Measurements from ENCODE around the gene ANXA8L1. TPM values are rescaled to one million over a fixed set of nuclear protein-coding genes. Genes with fewer than 3 reads are reported as not detected.
"Not testable (repeated sequence)": the region's sequence is repeated elsewhere in the genome, so short reads cannot be mapped to it uniquely, and the experiment has no call there.

Gene ANXA8L1
- total and polyA plus RNA-seq, 2 of the 13 experiments (the other 11 are each of a cell fraction or from before 2014, with no cell fraction given): not detected

DNA sequence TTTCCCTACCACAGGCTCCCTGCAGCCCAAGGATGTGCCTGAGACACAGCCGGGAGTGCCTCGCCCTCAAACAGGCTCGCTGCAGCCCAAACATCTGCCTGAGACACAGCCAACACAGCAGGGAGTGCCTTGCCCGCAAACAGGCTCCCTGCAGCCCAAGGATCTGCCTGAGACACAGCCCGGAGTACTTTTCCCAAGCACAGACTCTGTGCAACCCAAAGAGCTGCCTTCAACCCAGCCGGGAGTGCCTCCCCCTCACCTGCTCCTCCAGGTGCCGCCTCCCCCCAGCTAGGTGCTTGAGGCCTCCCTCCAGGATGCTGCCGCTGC lies 45.9 kb upstream of the ANXA8L1 start (continued):
- no peak for TF ChIP-seq JDP2 (CRISPR knock-in tag; IDR thresholded peaks at IDR 0.05; ENCODE audit: borderline replicate concordance)
- no peak for TF ChIP-seq RFX3 (CRISPR knock-in tag; IDR thresholded peaks at IDR 0.05)

DNA sequence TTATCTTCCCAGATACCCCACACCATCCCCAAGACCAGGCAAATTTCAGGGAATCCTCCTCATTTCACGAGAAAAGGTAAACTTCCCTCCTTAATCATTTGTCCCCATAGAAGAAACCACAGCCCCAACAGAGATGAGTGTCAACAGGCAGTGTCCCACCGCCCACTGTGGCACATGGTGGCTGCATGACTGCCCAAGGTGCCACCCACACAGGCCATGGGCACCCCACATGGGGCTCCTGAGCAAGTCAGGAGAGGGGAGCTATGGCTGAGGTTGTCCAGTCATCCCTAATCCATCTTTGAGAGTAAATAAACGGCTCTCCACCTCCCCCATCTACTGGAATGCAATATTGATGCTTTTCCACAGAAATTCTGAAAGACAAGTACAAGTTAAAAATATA lies 44.7 kb upstream of the ANXA8L1 start:
- POLR2A ChIA-PET: no interaction called here
- no peak for ATAC-seq
- in situ Hi-C loops (cut with HindIII; ENCODE audit: extremely low pct_ligation_motif_present, low pct_unique_long_range_greater_than_20kb): no loop called here

DNA sequence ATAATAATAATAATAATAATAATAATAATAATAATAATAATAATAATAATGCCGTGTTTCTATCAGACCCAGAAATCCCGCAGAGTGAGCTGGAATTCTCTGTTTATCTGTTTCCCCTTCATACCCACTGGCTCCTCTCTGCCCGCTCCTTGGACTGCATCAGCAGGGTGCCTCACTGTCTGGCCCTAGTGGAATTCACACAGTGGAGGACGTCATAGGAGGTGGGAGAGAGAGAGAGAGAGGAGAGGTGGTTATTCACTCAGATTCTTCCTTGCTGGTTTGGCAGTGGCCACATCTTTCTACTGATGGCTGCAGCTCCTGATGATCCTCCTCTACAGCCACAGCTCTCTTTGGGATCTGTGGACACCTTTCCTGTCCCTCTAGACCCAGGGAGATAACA lies 10.1 kb upstream of the ANXA8L1 start:
- BruUV-seq (replicated peaks): not testable (repeated sequence)

More for the DNA sequence above, 44.7 kb upstream of the ANXA8L1 start:
- no peak overlapping the region for H3K27ac ChIP-seq (ENCODE audit: extremely low read length, insufficient read depth, low read length)
- no peak overlapping the region for H2AFZ ChIP-seq (ENCODE audit: low read length)
- H3K9ac ChIP-seq (ENCODE audit: insufficient read depth, low read depth, low read length): no peak overlapping the region
- 0% methylated on average over 3 of the region's 3 CpGs for WGBS (ENCODE audit: low lambda C conversion rate)
- no peaks in the 10 kb centered on the region for H3K9me3 ChIP-seq (ENCODE audit: low read length)
- intact Hi-C loops (cut with micrococcal nuclease; ENCODE audit: unreplicated experiment): no loop called here
- H3K4me1 ChIP-seq (ENCODE audit: insufficient read depth, low read length): no peaks in the 10 kb centered on the region
- H4K20me1 ChIP-seq (ENCODE audit: insufficient read depth, low read length): no peaks in the 10 kb centered on the region
- H3K27me3 ChIP-seq (ENCODE audit: control insufficient read depth in 1 of 2, insufficient read depth in 2 of 2, low read length in 2 of 2): peaks cover 0 to 12% of the 10 kb centered on the region in 2 experiments; a peak in 2 of 5 replicates
- TF ChIP-seq, protein P1, sequence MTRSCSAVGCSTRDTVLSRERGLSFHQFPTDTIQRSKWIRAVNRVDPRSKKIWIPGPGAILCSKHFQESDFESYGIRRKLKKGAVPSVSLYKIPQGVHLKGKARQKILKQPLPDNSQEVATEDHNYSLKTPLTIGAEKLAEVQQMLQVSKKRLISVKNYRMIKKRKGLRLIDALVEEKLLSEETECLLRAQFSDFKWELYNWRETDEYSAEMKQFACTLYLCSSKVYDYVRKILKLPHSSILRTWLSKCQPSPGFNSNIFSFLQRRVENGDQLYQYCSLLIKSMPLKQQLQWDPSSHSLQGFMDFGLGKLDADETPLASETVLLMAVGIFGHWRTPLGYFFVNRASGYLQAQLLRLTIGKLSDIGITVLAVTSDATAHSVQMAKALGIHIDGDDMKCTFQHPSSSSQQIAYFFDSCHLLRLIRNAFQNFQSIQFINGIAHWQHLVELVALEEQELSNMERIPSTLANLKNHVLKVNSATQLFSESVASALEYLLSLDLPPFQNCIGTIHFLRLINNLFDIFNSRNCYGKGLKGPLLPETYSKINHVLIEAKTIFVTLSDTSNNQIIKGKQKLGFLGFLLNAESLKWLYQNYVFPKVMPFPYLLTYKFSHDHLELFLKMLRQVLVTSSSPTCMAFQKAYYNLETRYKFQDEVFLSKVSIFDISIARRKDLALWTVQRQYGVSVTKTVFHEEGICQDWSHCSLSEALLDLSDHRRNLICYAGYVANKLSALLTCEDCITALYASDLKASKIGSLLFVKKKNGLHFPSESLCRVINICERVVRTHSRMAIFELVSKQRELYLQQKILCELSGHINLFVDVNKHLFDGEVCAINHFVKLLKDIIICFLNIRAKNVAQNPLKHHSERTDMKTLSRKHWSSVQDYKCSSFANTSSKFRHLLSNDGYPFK (CRISPR knock-in tag; IDR thresholded peaks at IDR 0.05; ENCODE audit: borderline replicate concordance): no peak
- no peak for TF ChIP-seq SIN3A (IDR thresholded peaks at IDR 0.05; ENCODE audit: borderline replicate concordance, low read depth, low read length)
- no peak for TF ChIP-seq PHF8 (CRISPR knock-in tag; IDR thresholded peaks at IDR 0.05)
- DNase-seq (ENCODE audit: low spot score) (no peak), FAIRE-seq (no peak)
- H3K79me2 ChIP-seq (ENCODE audit: insufficient read depth, low read length): no peaks in the 10 kb centered on the region
- no TSS peak for BruUV-seq (replicated peaks)
- H3K4me2 ChIP-seq (ENCODE audit: low read depth, low read length): no peak overlapping the region
- no peaks in the 10 kb centered on the region for H3K36me3 ChIP-seq (replicated peaks in 1 of 2; ENCODE audit: control insufficient read depth in 1 of 2, insufficient read depth in 2 of 2, low read length in 2 of 2)
- CTCF ChIA-PET (ENCODE audit: low intra/inter-chr PET ratio, low total read pairs): no interaction called here
- no peak overlapping the region for H3K4me3 ChIP-seq (replicated peaks in 1 of 3; ENCODE audit: insufficient read depth in 1 of 3, low read depth in 2 of 3, low read length in 3 of 3)

DNA sequence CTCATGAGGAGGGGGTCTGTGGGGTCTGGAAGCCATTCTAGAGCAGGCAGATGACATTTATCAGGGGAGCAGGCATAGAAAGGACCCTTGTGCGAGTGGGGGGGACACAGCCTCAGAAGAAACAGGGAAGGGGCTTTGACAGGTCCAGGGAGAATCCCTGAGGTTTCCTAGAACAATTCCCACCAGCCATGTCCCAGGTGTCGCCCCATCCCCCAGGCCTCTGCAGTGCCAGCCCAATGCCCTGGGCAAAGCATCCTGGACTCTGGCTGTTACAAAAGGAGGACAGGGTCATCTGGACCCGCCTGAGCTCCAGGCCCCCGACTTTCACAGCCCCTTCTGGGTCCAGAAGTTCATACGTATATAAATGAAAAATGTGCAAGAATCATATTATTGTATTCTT lies 8.4 kb upstream of the ANXA8L1 start:
- POLR2A ChIA-PET; H3K27me3 ChIP-seq (ENCODE audit: control insufficient read depth in 1 of 2, insufficient read depth in 2 of 2, low read length in 2 of 2): not testable (repeated sequence)
- 0% methylated on average over 1 of the region's 5 CpGs for WGBS (ENCODE audit: low lambda C conversion rate)

More for the DNA sequence above, 10.1 kb upstream of the ANXA8L1 start:
- H3K27me3 ChIP-seq (ENCODE audit: control insufficient read depth in 1 of 2, insufficient read depth in 2 of 2, low read length in 2 of 2); CTCF ChIA-PET (ENCODE audit: low intra/inter-chr PET ratio, low total read pairs); FAIRE-seq; H3K79me2 ChIP-seq (ENCODE audit: insufficient read depth, low read length); H3K4me3 ChIP-seq (replicated peaks in 1 of 3; ENCODE audit: insufficient read depth in 1 of 3, low read depth in 2 of 3, low read length in 3 of 3); H3K4me2 ChIP-seq (ENCODE audit: low read depth, low read length); DNase-seq (ENCODE audit: low spot score); H3K9ac ChIP-seq (ENCODE audit: insufficient read depth, low read depth, low read length); H4K20me1 ChIP-seq (ENCODE audit: insufficient read depth, low read length); H3K27ac ChIP-seq (ENCODE audit: extremely low read length, insufficient read depth, low read length); H3K9me3 ChIP-seq (ENCODE audit: low read length); H3K4me1 ChIP-seq (ENCODE audit: insufficient read depth, low read length); H3K36me3 ChIP-seq (replicated peaks in 1 of 2; ENCODE audit: control insufficient read depth in 1 of 2, insufficient read depth in 2 of 2, low read length in 2 of 2); in situ Hi-C loops (cut with HindIII; ENCODE audit: extremely low pct_ligation_motif_present, low pct_unique_long_range_greater_than_20kb); POLR2A ChIA-PET; ATAC-seq; intact Hi-C loops (cut with micrococcal nuclease; ENCODE audit: unreplicated experiment); H2AFZ ChIP-seq (ENCODE audit: low read length): not testable (repeated sequence)
- WGBS (ENCODE audit: low lambda C conversion rate): 24% methylated on average over 4 of the region's 4 CpGs

More for the DNA sequence above, 8.4 kb upstream of the ANXA8L1 start:
- H3K27ac ChIP-seq (ENCODE audit: extremely low read length, insufficient read depth, low read length); DNase-seq (ENCODE audit: low spot score); intact Hi-C loops (cut with micrococcal nuclease; ENCODE audit: unreplicated experiment); H2AFZ ChIP-seq (ENCODE audit: low read length); H4K20me1 ChIP-seq (ENCODE audit: insufficient read depth, low read length); BruUV-seq (replicated peaks); H3K9me3 ChIP-seq (ENCODE audit: low read length); CTCF ChIA-PET (ENCODE audit: low intra/inter-chr PET ratio, low total read pairs); H3K36me3 ChIP-seq (replicated peaks in 1 of 2; ENCODE audit: control insufficient read depth in 1 of 2, insufficient read depth in 2 of 2, low read length in 2 of 2); H3K4me1 ChIP-seq (ENCODE audit: insufficient read depth, low read length); H3K79me2 ChIP-seq (ENCODE audit: insufficient read depth, low read length); H3K9ac ChIP-seq (ENCODE audit: insufficient read depth, low read depth, low read length); in situ Hi-C loops (cut with HindIII; ENCODE audit: extremely low pct_ligation_motif_present, low pct_unique_long_range_greater_than_20kb); H3K4me3 ChIP-seq (replicated peaks in 1 of 3; ENCODE audit: insufficient read depth in 1 of 3, low read depth in 2 of 3, low read length in 3 of 3); H3K4me2 ChIP-seq (ENCODE audit: low read depth, low read length); ATAC-seq; FAIRE-seq: not testable (repeated sequence)

Data from HepG2 (cell line).